Inflammatory macrophage treated with lipopolysaccharide for 1 hour (primary cell): ENCODE results near the gene DALRD3.
"Not testable (repeated sequence)": the region's sequence is repeated elsewhere in the genome, so short reads cannot be mapped to it uniquely, and the experiment has no call there.

ENCODE experiments used
- DNase-seq, 2 donors: peaks; one replicate each; pipeline ENCODE4 v3.0.0-alpha.2; 2020 to 2022

DALRD3 gene

GRCh38 chr3:49021213-49021812, 2.9 kb upstream of the DALRD3 start:
- peak; percentile 96 to 100 for DNase-seq

- peak; percentile 72 to 74 for DNase-seq
Observed at GRCh38 chr3:49020330-49021212, 2.2 kb upstream of the DALRD3 start.

- DNase-seq, result peak; percentile 86 to 92
Observed at GRCh38 chr3:49019941-49020329, 1.6 kb upstream of the DALRD3 start.

GRCh38 chr3:49018707-49019006, 277 bp upstream of the DALRD3 start:
- no peak for DNase-seq

GRCh38 chr3:49017229-49017970, 980 bp downstream of the DALRD3 start:
- DNase-seq, result peak in 1 of 2 donors; percentile 17

GRCh38 chr3:49016414-49017228, 1.8 kb downstream of the DALRD3 start:
- DNase-seq, result no peak

- no peak for DNase-seq
Observed at GRCh38 chr3:49015765-49016164, 2.6 kb downstream of the DALRD3 start.

- DNase-seq, result no peak
Observed at GRCh38 chr3:49015072-49015471, 3.3 kb downstream of the DALRD3 start.

- DNase-seq, result peak in 1 of 2 donors; percentile 60
Observed at GRCh38 chr3:49013738-49014660, 4.4 kb downstream of the DALRD3 start.

- DNase-seq, result no peak
Observed at GRCh38 chr3:49013113-49013737, 5.2 kb downstream of the DALRD3 start.

- no peak for DNase-seq
Observed at GRCh38 chr3:49012441-49013017, 5.9 kb downstream of the DALRD3 start.

GRCh38 chr3:49009396-49009795, 9.0 kb downstream of the DALRD3 start:
- DNase-seq, result no peak

GRCh38 chr3:49008627-49009026, 9.8 kb downstream of the DALRD3 start:
- DNase-seq, result not testable (repeated sequence)

GRCh38 chr3:49007771-49008528, 10.4 kb downstream of the DALRD3 start:
- DNase-seq, result peak; percentile 43 to 81

- peak; percentile 88 to 93 for DNase-seq
Observed at GRCh38 chr3:49007068-49007770, 11.2 kb downstream of the DALRD3 start, which contains the start of gene WDR6. TSS of gene WDR6 (plus strand) at chr3:49007391. CDS start at chr3:49007432, 41 bp downstream.

GRCh38 chr3:49006408-49007067, 11.8 kb downstream of the DALRD3 start:
- DNase-seq, result no peak

- no peak for DNase-seq
Observed at GRCh38 chr3:49005998-49006397, 12.4 kb downstream of the DALRD3 start.

GRCh38 chr3:49005303-49005680, 13.1 kb downstream of the DALRD3 start:
- DNase-seq, result no peak
